Measurements from ENCODE around the gene INSIG1. TPM values are rescaled to one million over a fixed set of nuclear protein-coding genes. Genes with fewer than 3 reads are reported as not detected.

The INSIG1 gene
- total RNA-seq, 5 donors from 2014 or later (not counting 1 experiment from before 2014, with no cell fraction given): 38.0 to 47.3 (median 42.4) TPM

DNA sequence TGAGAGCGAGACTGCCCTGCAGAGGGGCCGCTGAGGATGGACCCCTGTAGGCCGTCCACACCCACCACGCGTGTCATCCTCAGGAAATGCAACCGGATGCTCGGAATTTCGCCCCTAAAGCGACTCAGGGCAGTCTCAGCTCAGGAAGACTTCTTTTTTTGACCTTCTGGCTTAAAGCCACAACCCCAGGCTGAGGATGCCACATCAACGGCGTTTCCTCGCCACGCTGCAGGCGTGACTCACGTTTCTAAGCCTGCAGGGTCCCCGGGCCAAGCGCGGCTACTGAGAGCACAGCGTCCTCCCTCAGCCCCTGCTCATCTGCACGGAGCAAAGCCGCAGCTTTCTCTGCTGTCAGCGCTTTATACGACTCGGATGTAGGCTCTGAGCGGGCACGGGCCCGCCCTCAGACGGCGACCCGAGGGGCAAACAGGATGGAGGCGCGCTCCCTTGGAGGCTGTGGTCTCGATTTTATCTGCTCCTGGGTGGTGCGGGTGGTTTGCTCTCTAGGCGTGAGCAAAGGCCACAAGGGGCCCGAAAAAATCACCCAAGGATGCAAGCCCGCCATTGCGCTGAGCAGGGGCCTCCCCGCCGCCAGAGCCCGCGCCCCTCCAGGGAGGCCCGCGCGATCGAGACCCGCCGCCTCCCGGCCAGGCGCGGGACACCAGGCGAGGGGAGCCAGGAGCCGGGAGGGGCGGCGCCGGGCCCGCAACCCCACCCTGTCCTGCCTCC, 726 bp upstream of the INSIG1 start:
- no peaks in the 10 kb centered on the region for H3K36me3 ChIP-seq (ENCODE audit: control insufficient read depth in 2 of 2, extremely low read depth in 1 of 2, insufficient read depth in 1 of 2, low read length in 1 of 2)
- H3K27ac ChIP-seq (ENCODE audit: low read length): peak overlapping the region; percentile 84
- ChIA-PET POLR2A (interaction anchor here (0.9 to 4.1 kb wide), 4 partner anchors 36 to 92 kb away, joined by 3 to 41 read pairs (median 4); no protein-coding TSS in a partner anchor), CTCF (interaction anchor here (0.6 to 3.5 kb wide), 6 partner anchors 48 to 370 kb away, joined by 3 to 21 read pairs (median 5); no protein-coding TSS in a partner anchor)
- Mint-ChIP-seq H3K27me3 (no peaks in the 10 kb centered on the region), H3K4me3 (peak overlapping the region; percentile 76 to 83 (median 78)), H3K36me3 (peaks cover 15% of the 10 kb centered on the region), H3K9me3 (no peaks in the 10 kb centered on the region), H3K4me1 (peaks cover 40 to 55% (median 40%) of the 10 kb centered on the region in 3 donors), H3K27ac (peak overlapping the region; percentile 92 to 96)
- under 1% methylated on average over 57 of the region's 57 CpGs for WGBS (ENCODE audit: insufficient coverage)
- peak; percentile 48 to 68 (median 66) for ATAC-seq (replicated peaks in 1 of 4)
- peaks cover 18 to 38% of the 10 kb centered on the region in 2 experiments for H3K4me1 ChIP-seq (ENCODE audit: control insufficient read depth in 1 of 2, extremely low read depth in 1 of 2, insufficient read depth in 2 of 2, low read length in 2 of 2)
- peak overlapping the region; percentile 57 to 63 for H3K4me3 ChIP-seq (ENCODE audit: control insufficient read depth in 1 of 2, extremely low read depth in 1 of 2, low read length in 1 of 2)
- DNase-seq: peak; percentile 71 to 91 (median 83)
- H3K27me3 ChIP-seq (replicated peaks in 1 of 2; ENCODE audit: control insufficient read depth in 2 of 2, extremely low read depth in 1 of 2, insufficient read depth in 2 of 2, low read length in 1 of 2): peaks cover 0 to 5% of the 10 kb centered on the region in 2 experiments
- H3K9me3 ChIP-seq: no peaks in the 10 kb centered on the region

DNA sequence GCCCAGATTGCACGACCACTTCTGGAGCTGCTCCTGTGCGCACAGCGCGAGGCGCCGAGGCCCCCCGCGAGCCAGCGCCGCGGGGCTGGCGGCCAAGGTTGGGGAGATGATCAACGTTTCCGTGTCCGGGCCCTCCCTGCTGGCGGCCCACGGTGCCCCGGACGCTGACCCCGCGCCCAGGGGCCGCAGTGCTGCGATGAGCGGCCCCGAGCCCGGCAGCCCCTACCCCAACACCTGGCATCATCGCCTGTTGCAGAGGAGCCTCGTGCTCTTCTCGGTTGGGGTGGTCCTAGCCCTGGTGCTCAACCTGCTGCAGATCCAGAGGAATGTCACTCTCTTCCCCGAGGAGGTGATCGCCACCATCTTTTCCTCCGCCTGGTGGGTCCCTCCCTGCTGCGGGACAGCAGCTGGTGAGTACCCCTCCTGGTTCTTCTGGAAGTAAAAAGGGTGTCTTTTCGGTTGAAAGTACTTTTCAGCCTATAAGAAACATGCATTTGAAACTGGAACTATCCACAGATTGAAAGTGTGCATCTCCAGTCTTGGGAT, 683 bp downstream of the INSIG1 start:
- Mint-ChIP-seq H3K36me3 (peaks cover 16% of the 10 kb centered on the region), H3K4me1 (peaks cover 40 to 48% (median 40%) of the 10 kb centered on the region in 3 donors), H3K27me3 (no peaks in the 10 kb centered on the region), H3K4me3 (peak overlapping the region; percentile 89 to 91 (median 90)), H3K9me3 (no peaks in the 10 kb centered on the region), H3K27ac (peak overlapping the region; percentile 96 to 99)
- DNase-seq (peak in 6 of 35 experiments; percentile 3 to 20 (median 11)), ATAC-seq (replicated peaks in 1 of 4) (no peak)
- H3K4me3 ChIP-seq (ENCODE audit: control insufficient read depth in 1 of 2, extremely low read depth in 1 of 2, low read length in 1 of 2): peak overlapping the region; percentile 62 to 71
- 0% methylated on average over 23 of the region's 34 CpGs for WGBS (ENCODE audit: insufficient coverage)
- no peaks in the 10 kb centered on the region for H3K27me3 ChIP-seq (replicated peaks in 1 of 2; ENCODE audit: control insufficient read depth in 2 of 2, extremely low read depth in 1 of 2, insufficient read depth in 2 of 2, low read length in 1 of 2)
- peaks cover 18 to 38% of the 10 kb centered on the region in 2 experiments for H3K4me1 ChIP-seq (ENCODE audit: control insufficient read depth in 1 of 2, extremely low read depth in 1 of 2, insufficient read depth in 2 of 2, low read length in 2 of 2)
- POLR2A ChIA-PET: interaction anchor here (0.6 to 4.1 kb wide), 3 partner anchors 93 to 346 kb away, joined by 3 to 41 read pairs (median 17); no protein-coding TSS in a partner anchor
- peaks cover 0 to 13% of the 10 kb centered on the region in 2 donors for H3K36me3 ChIP-seq (ENCODE audit: control insufficient read depth in 2 of 2, extremely low read depth in 1 of 2, insufficient read depth in 1 of 2, low read length in 1 of 2)
- no peaks in the 10 kb centered on the region for H3K9me3 ChIP-seq
- CTCF ChIA-PET: interaction anchor here in 1 of 2 donors (1.3 to 4.8 kb wide), 4 partner anchors 9 to 371 kb away, joined by 5 to 33 read pairs (median 13); no protein-coding TSS in a partner anchor
- H3K27ac ChIP-seq (ENCODE audit: low read length): peak overlapping the region; percentile 89

DNA sequence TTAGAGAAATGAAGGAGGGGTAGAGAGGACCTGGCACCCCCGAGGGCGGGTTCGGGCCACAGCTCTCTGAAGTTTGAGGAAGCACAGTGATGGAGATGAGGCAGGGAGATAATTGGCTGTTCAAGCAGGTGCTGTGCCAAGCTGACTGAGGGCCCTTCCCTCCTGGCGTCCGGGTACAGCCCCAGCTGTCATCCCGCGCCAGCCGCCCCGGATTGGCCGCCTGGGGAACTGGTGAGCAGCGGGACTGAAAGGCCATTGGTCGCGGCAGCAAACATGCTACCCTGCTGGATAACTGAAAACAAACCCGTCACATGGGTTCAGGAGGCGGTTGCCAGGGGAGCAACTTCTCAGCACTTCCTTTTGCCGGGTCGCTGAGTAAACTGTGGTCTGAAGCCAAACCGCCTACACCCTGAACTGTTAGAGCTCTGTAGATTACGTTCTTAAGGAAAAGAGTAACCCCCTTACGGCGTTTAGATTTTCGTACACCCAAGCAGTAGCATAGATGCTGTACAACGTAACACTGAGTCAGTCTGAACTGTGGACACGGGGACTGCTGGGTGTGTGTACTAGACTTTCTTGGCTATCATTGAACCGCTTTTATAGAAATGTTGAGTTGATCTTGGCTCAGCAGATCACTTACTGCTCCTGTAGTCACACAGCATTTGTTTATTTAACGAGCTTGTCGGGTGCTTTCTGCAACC, 1.3 kb downstream of the INSIG1 start:
- 0% methylated on average over 21 of the region's 27 CpGs for WGBS (ENCODE audit: insufficient coverage)
- peak overlapping the region; percentile 96 to 99 for H3K27ac Mint-ChIP-seq
- peaks cover 18 to 38% of the 10 kb centered on the region in 2 experiments for H3K4me1 ChIP-seq (ENCODE audit: control insufficient read depth in 1 of 2, extremely low read depth in 1 of 2, insufficient read depth in 2 of 2, low read length in 2 of 2)
- DNase-seq: peak; percentile 85 to 99 (median 96)
- H3K9me3 ChIP-seq: no peaks in the 10 kb centered on the region
- no peaks in the 10 kb centered on the region for H3K27me3 Mint-ChIP-seq
- H3K27me3 ChIP-seq (replicated peaks in 1 of 2; ENCODE audit: control insufficient read depth in 2 of 2, extremely low read depth in 1 of 2, insufficient read depth in 2 of 2, low read length in 1 of 2): no peaks in the 10 kb centered on the region
- ATAC-seq (replicated peaks in 1 of 4): peak; percentile 70 to 77 (median 72)
- no peaks in the 10 kb centered on the region for H3K9me3 Mint-ChIP-seq
- peaks cover 21% of the 10 kb centered on the region for H3K36me3 Mint-ChIP-seq
- peaks cover 2 to 18% of the 10 kb centered on the region in 2 donors for H3K36me3 ChIP-seq (ENCODE audit: control insufficient read depth in 2 of 2, extremely low read depth in 1 of 2, insufficient read depth in 1 of 2, low read length in 1 of 2)
- CTCF ChIA-PET: interaction anchor here (0.6 to 4.8 kb wide), 8 partner anchors 10 to 1592 kb away, joined by 3 to 33 read pairs (median 4); no protein-coding TSS in a partner anchor
- H3K27ac ChIP-seq (ENCODE audit: low read length): peak overlapping the region; percentile 89
- H3K4me3 ChIP-seq (ENCODE audit: control insufficient read depth in 1 of 2, extremely low read depth in 1 of 2, low read length in 1 of 2): peak overlapping the region; percentile 38 to 62
- H3K4me1 Mint-ChIP-seq: peaks cover 40 to 48% (median 40%) of the 10 kb centered on the region in 3 donors
- H3K4me3 Mint-ChIP-seq: peak overlapping the region; percentile 89 to 91 (median 90)
- POLR2A ChIA-PET: interaction anchor here in 1 of 2 donors (0.6 to 4.1 kb wide), 7 partner anchors 46 to 372 kb away, joined by 3 to 41 read pairs (median 3); partner anchors contain the start of genes PAXIP1 and RBM33

DNA sequence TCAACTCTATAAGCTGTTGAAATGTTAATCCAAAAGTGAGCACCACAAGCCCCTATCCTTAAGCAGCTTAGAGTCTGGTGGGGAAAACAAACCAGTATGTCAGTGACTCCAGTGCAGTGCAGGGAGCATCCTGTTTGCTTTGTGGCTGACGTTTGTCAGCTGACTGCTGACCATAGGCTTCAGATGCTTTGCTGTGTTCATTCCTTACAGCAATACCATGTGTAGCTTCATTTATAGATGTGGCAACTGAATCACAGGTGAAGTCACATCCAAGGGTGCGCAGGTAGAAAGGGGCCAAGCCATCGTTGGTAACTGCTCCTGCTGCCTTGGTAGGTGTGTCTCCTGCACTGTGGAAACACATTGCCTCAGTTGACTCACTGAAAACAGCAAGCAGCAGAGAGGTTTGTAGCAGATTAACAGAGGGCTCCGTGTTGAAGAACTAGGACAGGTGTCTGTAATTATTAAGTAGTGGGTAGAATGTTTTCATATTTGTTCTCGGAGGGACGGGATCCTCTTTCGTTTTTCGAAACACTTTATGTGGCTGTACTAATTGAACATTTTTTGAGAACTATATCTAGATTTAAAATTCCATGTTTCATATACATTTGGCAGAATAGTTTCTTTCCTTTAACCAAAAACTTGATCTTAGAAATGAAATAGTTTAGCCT, 2.0 kb downstream of the INSIG1 start:
- Histone ChIP-seq H3K36me3 (ENCODE audit: control insufficient read depth in 2 of 2, extremely low read depth in 1 of 2, insufficient read depth in 1 of 2, low read length in 1 of 2) (peaks cover 4 to 25% of the 10 kb centered on the region in 2 donors), H3K4me1 (ENCODE audit: control insufficient read depth in 1 of 2, extremely low read depth in 1 of 2, insufficient read depth in 2 of 2, low read length in 2 of 2) (peaks cover 18 to 38% of the 10 kb centered on the region in 2 experiments), H3K27me3 (replicated peaks in 1 of 2; ENCODE audit: control insufficient read depth in 2 of 2, extremely low read depth in 1 of 2, insufficient read depth in 2 of 2, low read length in 1 of 2) (no peaks in the 10 kb centered on the region), H3K27ac (ENCODE audit: low read length) (peak overlapping the region; percentile 89), H3K9me3 (no peaks in the 10 kb centered on the region), H3K4me3 (ENCODE audit: control insufficient read depth in 1 of 2, extremely low read depth in 1 of 2, low read length in 1 of 2) (peak overlapping the region; percentile 38 to 62)
- ChIA-PET CTCF (interaction anchor here (0.6 to 4.8 kb wide), 8 partner anchors 10 to 1591 kb away, joined by 3 to 33 read pairs (median 4); no protein-coding TSS in a partner anchor), POLR2A (interaction anchor here in 1 of 2 donors (0.6 to 4.1 kb wide), 6 partner anchors 45 to 372 kb away, joined by 3 to 41 read pairs (median 3); partner anchors contain the start of genes PAXIP1 and RBM33)
- Mint-ChIP-seq H3K4me3 (peak overlapping the region; percentile 89 to 91 (median 90)), H3K36me3 (peaks cover 27% of the 10 kb centered on the region), H3K27ac (peak overlapping the region; percentile 96 to 99), H3K9me3 (no peaks in the 10 kb centered on the region), H3K27me3 (no peaks in the 10 kb centered on the region), H3K4me1 (peaks cover 40 to 48% (median 44%) of the 10 kb centered on the region in 3 donors)
- DNase-seq: peak in 28 of 35 experiments; percentile 8 to 54 (median 30)
- no peak for ATAC-seq (replicated peaks in 1 of 4)
- WGBS (ENCODE audit: insufficient coverage): 6% methylated on average over 4 of the region's 8 CpGs

DNA sequence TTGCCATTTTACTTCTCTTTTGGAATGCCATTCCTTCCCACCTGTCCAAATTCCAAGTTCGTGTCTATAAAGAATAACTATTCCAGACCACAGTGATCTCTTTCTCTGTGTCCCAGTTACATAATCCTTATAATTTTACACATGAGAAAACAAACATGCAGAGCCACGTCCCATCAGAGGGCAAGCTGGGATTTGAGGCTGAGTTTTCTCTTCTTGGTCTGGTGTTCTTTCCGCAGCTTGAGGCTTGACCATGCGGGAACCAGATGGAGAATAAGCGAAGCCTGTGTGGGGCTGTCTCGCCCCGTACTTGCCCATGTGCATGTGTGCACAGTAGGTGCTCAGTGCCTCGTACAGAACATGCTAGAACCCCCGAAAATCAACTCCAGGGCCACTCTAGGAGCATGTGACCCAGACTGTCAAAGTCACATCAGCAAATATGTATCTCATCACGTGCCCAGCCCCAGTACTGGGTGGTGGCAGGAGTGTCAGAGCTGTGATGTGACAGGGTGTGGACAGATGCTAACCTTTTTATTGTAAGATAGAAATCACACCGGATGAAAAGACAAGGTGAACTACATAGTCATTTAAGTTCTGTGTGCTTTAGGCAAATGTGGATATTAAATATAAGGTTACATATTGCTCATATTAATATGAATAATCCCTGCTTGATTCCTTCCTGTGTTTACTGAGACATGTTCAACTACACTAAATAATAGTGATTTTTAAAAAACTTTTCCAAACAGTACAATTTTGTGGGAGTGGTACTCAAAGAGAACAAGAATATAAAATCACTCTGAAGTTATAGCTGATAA, 3.2 kb downstream of the INSIG1 start:
- peak overlapping the region; percentile 89 for H3K27ac ChIP-seq (ENCODE audit: low read length)
- WGBS (ENCODE audit: insufficient coverage): 85% methylated on average over 9 of the region's 11 CpGs
- ATAC-seq (replicated peaks in 1 of 4) (no peak), DNase-seq (peak in 9 of 35 experiments; percentile 3 to 34 (median 12))
- H3K4me3 Mint-ChIP-seq: peak overlapping the region; percentile 20 to 75 (median 40)
- H3K36me3 ChIP-seq (ENCODE audit: control insufficient read depth in 2 of 2, extremely low read depth in 1 of 2, insufficient read depth in 1 of 2, low read length in 1 of 2): peaks cover 7 to 35% of the 10 kb centered on the region in 2 donors
- H3K4me1 ChIP-seq (ENCODE audit: control insufficient read depth in 1 of 2, extremely low read depth in 1 of 2, insufficient read depth in 2 of 2, low read length in 2 of 2): peaks cover 18 to 34% of the 10 kb centered on the region in 2 experiments
- ChIA-PET CTCF (interaction anchor here (0.6 to 4.8 kb wide), 3 partner anchors 44 to 373 kb away, joined by 4 to 33 read pairs (median 21); no protein-coding TSS in a partner anchor), POLR2A (no interaction called here)
- no peaks in the 10 kb centered on the region for H3K27me3 Mint-ChIP-seq
- peaks cover 34% of the 10 kb centered on the region for H3K36me3 Mint-ChIP-seq
- peak overlapping the region; percentile 86 to 94 for H3K27ac Mint-ChIP-seq
- no peak overlapping the region for H3K4me3 ChIP-seq (ENCODE audit: control insufficient read depth in 1 of 2, extremely low read depth in 1 of 2, low read length in 1 of 2)
- no peaks in the 10 kb centered on the region for H3K9me3 Mint-ChIP-seq
- no peaks in the 10 kb centered on the region for H3K27me3 ChIP-seq (replicated peaks in 1 of 2; ENCODE audit: control insufficient read depth in 2 of 2, extremely low read depth in 1 of 2, insufficient read depth in 2 of 2, low read length in 1 of 2)
- no peaks in the 10 kb centered on the region for H3K9me3 ChIP-seq
- peaks cover 42 to 44% (median 44%) of the 10 kb centered on the region in 3 donors for H3K4me1 Mint-ChIP-seq
